Lung (tissue), 12 donors: Measurements from ENCODE around the gene RNF115. TPM values are rescaled to one million over a fixed set of nuclear protein-coding genes. Genes with fewer than 3 reads are reported as not detected.

Source experiments
- ATAC-seq: fragments of 200-7000 bp; cut with Tn5 transposase; one replicate; pipeline ENCODE4 v1.9.1; 2020; ENCODE audit warnings: moderate number of reproducible peaks; ENCODE audit not compliant: insufficient read depth, low FRiP score
- DNase-seq, 3 donors: peaks; one replicate each; pipeline ENCODE4 v3.0.0-alpha.2; 2013 to 2017
- H3K27ac ChIP-seq, 2 donors: one replicate each; pipeline ENCODE4 v1.5.1; 2013; ENCODE audit warnings: mild to moderate bottlenecking in 2 of 2, moderate library complexity in 2 of 2, control low read depth in 1 of 2, inconsistent platforms in 1 of 2, low read depth in 1 of 2, low read length in 1 of 2
- H3K27me3 ChIP-seq, 3 donors: one replicate each; pipeline ENCODE4 v1.5.1; 2013; ENCODE audit warnings: low read length in 2 of 3; ENCODE audit not compliant: control insufficient read depth in 3 of 3, insufficient read depth in 3 of 3
- H3K36me3 ChIP-seq, 4 donors: one replicate each; pipeline ENCODE4 v1.5.1; 2013; ENCODE audit warnings: low read length in 4 of 4, mild to moderate bottlenecking in 1 of 4, moderate library complexity in 1 of 4; ENCODE audit not compliant: control insufficient read depth in 4 of 4, insufficient read depth in 4 of 4
- H3K4me1 ChIP-seq, 5 donors: one replicate each; pipeline ENCODE4 v1.5.1; 2013; ENCODE audit warnings: low read length in 5 of 5, mild to moderate bottlenecking in 2 of 5, moderate library complexity in 1 of 5; ENCODE audit not compliant: control insufficient read depth in 5 of 5, insufficient read depth in 5 of 5
- H3K4me3 ChIP-seq: one replicate; pipeline ENCODE4 v1.5.1; 2013; ENCODE audit warnings: mild to moderate bottlenecking, control low read depth, moderate library complexity
- H3K9ac ChIP-seq, 2 donors: one replicate each; pipeline ENCODE4 v1.5.1; 2013; ENCODE audit warnings: low read length in 2 of 2, control low read depth in 1 of 2; ENCODE audit not compliant: insufficient read depth in 1 of 2
- H3K9me3 ChIP-seq, 4 donors: one replicate each; pipeline ENCODE4 v1.5.1; 2013; ENCODE audit warnings: low read length in 3 of 4, mild to moderate bottlenecking in 1 of 4, moderate library complexity in 1 of 4; ENCODE audit not compliant: control insufficient read depth in 4 of 4, insufficient read depth in 3 of 4
- WGBS, 2 donors: extraction: QIAGEN DNeasy Blood & Tissue Kit; methylation state at CpG; one replicate each; pipeline ENCODE4 v1.1.7; 2013; 5-methylcytosine and 5-hydroxymethylcytosine counted together
- polyA plus RNA-seq, 2 donors: library from polyadenylated mRNA; stranded (reverse); fragments of 200-250 nt; gene quantifications; one replicate each; pipeline ENCODE4 v1.2.1, GENCODE V29; 2013
- total RNA-seq, 2 donors: library from RNA; depleted of rRNA in 1 of 2; stranded (reverse); fragments of >200 nt in 1 of 2; gene quantifications; one replicate each; pipeline ENCODE4 v1.2.1, GENCODE V29; 2014 to 2021
- TF ChIP-seq, protein P1 (sequence below): IDR thresholded peaks from 2 replicates; pipeline ENCODE4 v1.5.1; 2012; ENCODE audit warnings: mild to moderate bottlenecking; ENCODE audit errors: control extremely low read depth, extremely low read depth
- donor health status: control.
- donor health status: control.
- donor health status: Bipolar disorder and iron deficiency.
- donor health status: healthy.
- donor health status: DM: yes; HTN: yes; CAD: no.

RNF115 gene
- total and polyA plus RNA-seq, 4 donors = 4.4 to 21.6 (median 11.5) TPM

DNA sequence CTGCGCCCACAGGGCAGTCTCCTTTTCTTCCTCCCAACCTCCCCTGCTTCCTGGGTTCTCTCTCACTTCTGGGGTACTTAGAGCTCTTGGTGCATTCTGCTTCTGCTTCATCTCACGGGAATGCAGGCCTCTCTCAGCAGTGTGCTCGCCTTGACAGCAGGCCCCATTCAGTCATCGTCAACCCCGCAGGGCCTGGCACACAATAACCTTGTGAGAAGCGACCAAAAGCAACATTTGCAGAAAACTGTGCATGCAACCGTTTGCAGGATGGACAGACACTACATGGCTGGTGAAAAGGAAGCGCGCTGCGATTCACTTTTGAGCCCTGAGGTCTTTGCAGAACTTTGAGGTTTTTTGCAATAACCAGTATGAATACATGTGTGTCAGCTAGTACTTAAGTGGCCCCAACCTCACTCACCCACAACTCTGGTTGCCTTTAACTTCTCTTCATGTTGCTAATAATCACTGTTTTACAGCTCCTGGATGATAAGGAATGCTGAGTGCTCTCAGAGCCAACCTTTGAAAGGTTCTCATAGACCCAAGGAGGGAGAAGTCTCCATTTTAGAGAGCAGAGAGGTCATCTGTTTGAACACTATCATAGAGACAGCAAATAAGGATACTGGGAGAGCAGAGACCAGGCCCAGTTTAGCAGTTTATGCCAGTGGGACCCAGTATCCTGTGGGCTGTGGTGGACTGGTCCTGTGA, 107.1 kb downstream of the RNF115 start:
- DNase-seq (no peak), ATAC-seq (no peak)
- TF ChIP-seq, protein P1, sequence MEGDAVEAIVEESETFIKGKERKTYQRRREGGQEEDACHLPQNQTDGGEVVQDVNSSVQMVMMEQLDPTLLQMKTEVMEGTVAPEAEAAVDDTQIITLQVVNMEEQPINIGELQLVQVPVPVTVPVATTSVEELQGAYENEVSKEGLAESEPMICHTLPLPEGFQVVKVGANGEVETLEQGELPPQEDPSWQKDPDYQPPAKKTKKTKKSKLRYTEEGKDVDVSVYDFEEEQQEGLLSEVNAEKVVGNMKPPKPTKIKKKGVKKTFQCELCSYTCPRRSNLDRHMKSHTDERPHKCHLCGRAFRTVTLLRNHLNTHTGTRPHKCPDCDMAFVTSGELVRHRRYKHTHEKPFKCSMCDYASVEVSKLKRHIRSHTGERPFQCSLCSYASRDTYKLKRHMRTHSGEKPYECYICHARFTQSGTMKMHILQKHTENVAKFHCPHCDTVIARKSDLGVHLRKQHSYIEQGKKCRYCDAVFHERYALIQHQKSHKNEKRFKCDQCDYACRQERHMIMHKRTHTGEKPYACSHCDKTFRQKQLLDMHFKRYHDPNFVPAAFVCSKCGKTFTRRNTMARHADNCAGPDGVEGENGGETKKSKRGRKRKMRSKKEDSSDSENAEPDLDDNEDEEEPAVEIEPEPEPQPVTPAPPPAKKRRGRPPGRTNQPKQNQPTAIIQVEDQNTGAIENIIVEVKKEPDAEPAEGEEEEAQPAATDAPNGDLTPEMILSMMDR = no peak
- peaks cover 0 to 10% (median 2%) of the 10 kb centered on the region in 3 donors for H3K27me3 ChIP-seq
- no peaks in the 10 kb centered on the region for H3K36me3 ChIP-seq
- no peak overlapping the region for H3K9ac ChIP-seq
- no peak overlapping the region for H3K27ac ChIP-seq
- 73 to 74% methylated on average over 10 of the region's 10 CpGs for WGBS, 2 donors
- H3K9me3 ChIP-seq = peaks cover 0 to under 1% (median 0%) of the 10 kb centered on the region in 4 donors
- H3K4me3 ChIP-seq = no peak overlapping the region
- peaks cover 0 to 8% (median 3%) of the 10 kb centered on the region in 5 donors for H3K4me1 ChIP-seq

DNA sequence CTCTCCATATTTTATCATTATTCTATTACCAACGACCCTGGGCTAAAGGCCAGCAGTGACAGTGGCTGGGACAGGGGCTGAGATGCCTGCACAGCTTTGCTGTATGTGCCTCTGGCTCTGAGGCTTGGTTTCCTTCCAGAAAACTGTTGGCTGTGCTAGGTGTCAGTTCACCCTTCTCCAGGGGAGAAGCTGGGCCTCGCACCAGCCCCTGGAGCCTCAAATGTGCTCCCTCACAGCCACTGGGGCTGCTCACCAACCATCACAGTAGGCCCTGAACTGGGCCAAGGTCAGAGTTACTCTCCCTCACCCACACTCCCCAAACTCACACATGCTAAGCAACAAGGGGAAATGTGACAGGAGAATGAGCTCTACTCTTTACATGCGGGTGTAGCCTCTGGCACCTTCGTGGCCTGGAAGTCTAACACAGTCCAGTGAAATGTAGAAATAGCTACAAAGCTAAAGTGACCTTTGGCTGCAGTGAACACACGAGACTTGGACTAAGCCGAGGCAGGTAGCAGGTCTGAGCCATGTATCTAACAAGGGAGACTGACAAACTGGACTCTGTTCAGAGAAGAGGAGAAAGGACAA, 109.3 kb downstream of the RNF115 start:
- H3K27ac ChIP-seq = no peak overlapping the region
- H3K4me1 ChIP-seq = no peaks in the 10 kb centered on the region
- H3K9ac ChIP-seq = no peak overlapping the region
- no peak overlapping the region for H3K4me3 ChIP-seq
- no peak for ATAC-seq
- peak; percentile 22 to 51 (median 40) for DNase-seq
- TF ChIP-seq, protein P1 = no peak
- H3K36me3 ChIP-seq = no peaks in the 10 kb centered on the region
- WGBS, 2 donors = 80% methylated on average over 6 of the region's 6 CpGs
- peaks cover 0 to 4% (median 2%) of the 10 kb centered on the region in 3 donors for H3K27me3 ChIP-seq
- peaks cover 0 to 2% (median 0%) of the 10 kb centered on the region in 4 donors for H3K9me3 ChIP-seq

DNA sequence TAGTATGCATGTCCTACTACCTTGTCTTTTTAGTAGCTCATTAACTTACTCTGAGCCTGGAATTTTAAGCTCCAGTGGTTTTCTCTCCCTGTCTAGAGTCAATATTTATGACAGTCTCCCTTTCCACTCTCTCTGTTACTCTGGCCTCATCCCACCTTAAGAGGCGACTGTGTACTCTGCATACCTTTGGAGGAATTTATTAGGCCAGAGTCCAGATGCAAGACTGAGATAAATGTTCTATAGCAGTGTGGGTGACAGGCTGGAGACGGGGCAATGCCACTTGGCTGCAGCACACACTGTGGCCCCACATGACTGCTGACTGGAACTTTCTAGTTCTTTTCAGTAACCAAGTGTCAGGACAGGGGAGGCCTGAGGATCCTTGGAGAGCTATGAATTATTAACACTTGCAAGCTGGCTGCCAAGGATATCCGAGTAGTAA, 112.7 kb downstream of the RNF115 start:
- peak in 1 of 3 donors; percentile 5 for DNase-seq

More for the DNA sequence above, 112.7 kb downstream of the RNF115 start:
- no peaks in the 10 kb centered on the region for H3K4me1 ChIP-seq
- H3K9ac ChIP-seq = no peak overlapping the region
- no peaks in the 10 kb centered on the region for H3K36me3 ChIP-seq
- H3K4me3 ChIP-seq = no peak overlapping the region
- H3K9me3 ChIP-seq = peaks cover 0 to 2% (median 0%) of the 10 kb centered on the region in 4 donors
- H3K27me3 ChIP-seq = no peaks in the 10 kb centered on the region
- ATAC-seq = no peak
- no peak overlapping the region for H3K27ac ChIP-seq
- 65 to 74% methylated on average over 3 of the region's 3 CpGs for WGBS, 2 donors
- TF ChIP-seq, protein P1 = no peak
